Urinary bladder (tissue), 4 donors: ENCODE measurements around the gene EIPR1. TPM values are rescaled to one million over a fixed set of nuclear protein-coding genes. Genes with fewer than 3 reads are reported as not detected.
"Not testable (repeated sequence)": the region's sequence is repeated elsewhere in the genome, so short reads cannot be mapped to it uniquely, and the experiment has no call there.

Source experiments
- DNase-seq: peaks from one replicate; pipeline ENCODE4 v3.0.0-alpha.2; 2015; ENCODE audit errors: extremely low spot score
- H3K27ac ChIP-seq: one replicate; pipeline ENCODE4 v1.5.1; 2013; ENCODE audit warnings: low read depth, mild to moderate bottlenecking, moderate library complexity
- H3K36me3 ChIP-seq: one replicate; pipeline ENCODE4 v1.6.1; 2013; ENCODE audit warnings: mild to moderate bottlenecking, moderate library complexity; ENCODE audit not compliant: insufficient read depth
- H3K4me1 ChIP-seq: one replicate; pipeline ENCODE4 v1.6.1; 2013; ENCODE audit warnings: mild to moderate bottlenecking, moderate library complexity; ENCODE audit not compliant: insufficient read depth
- H3K4me3 ChIP-seq: one replicate; pipeline ENCODE4 v1.5.1; 2013; ENCODE audit warnings: low read depth, low read length
- WGBS: extraction: QIAGEN DNeasy Blood & Tissue Kit; methylation state at CpG from one replicate; pipeline ENCODE4 v1.1.7; 2013; 5-methylcytosine and 5-hydroxymethylcytosine counted together
- polyA plus RNA-seq: library from polyadenylated mRNA; stranded (reverse); fragments of 200-250 nt; gene quantifications from one replicate; pipeline ENCODE4 v1.2.3, GENCODE V29; 2013
- total RNA-seq: library from RNA; depleted of rRNA; stranded (reverse); fragments of >200 nt; gene quantifications from one replicate; pipeline ENCODE4 v1.2.3, GENCODE V29; 2014
- donor health status: healthy with polysubstance abuse.
- donor health status: healthy.

EIPR1 gene
- total and polyA plus RNA-seq, 2 donors, result 14.9 to 15.0 TPM

GRCh38 chr2:3389193-3389592 is 11.6 kb upstream of the EIPR1 start:
- 98% methylated on average over 29 of the region's 29 CpGs for WGBS
- H3K4me1 ChIP-seq, result no peaks in the 10 kb centered on the region
- no peak overlapping the region for H3K4me3 ChIP-seq
- peaks cover 12% of the 10 kb centered on the region for H3K36me3 ChIP-seq
- no peak for DNase-seq
- no peak overlapping the region for H3K27ac ChIP-seq

- H3K27ac ChIP-seq, result no peak overlapping the region
- 98% methylated on average over 31 of the region's 31 CpGs for WGBS
- no peaks in the 10 kb centered on the region for H3K4me1 ChIP-seq
- no peak for DNase-seq
- H3K36me3 ChIP-seq, result peaks cover 12% of the 10 kb centered on the region
- H3K4me3 ChIP-seq, result no peak overlapping the region
Observed at GRCh38 chr2:3388412-3388738, 10.8 kb upstream of the EIPR1 start.

GRCh38 chr2:3387644-3388411 is 10.2 kb upstream of the EIPR1 start:
- WGBS, result 93% methylated on average over 89 of the region's 89 CpGs
- H3K27ac ChIP-seq, result no peak overlapping the region
- peaks cover 12% of the 10 kb centered on the region for H3K36me3 ChIP-seq
- no peak for DNase-seq
- no peak overlapping the region for H3K4me3 ChIP-seq
- H3K4me1 ChIP-seq, result no peaks in the 10 kb centered on the region

GRCh38 chr2:3387011-3387410 is 9.4 kb upstream of the EIPR1 start:
- peaks cover 12% of the 10 kb centered on the region for H3K36me3 ChIP-seq

GRCh38 chr2:3386448-3386958 is 8.9 kb upstream of the EIPR1 start:
- Histone ChIP-seq H3K27ac (no peak overlapping the region), H3K4me3 (no peak overlapping the region), H3K36me3 (peaks cover 12% of the 10 kb centered on the region), H3K4me1 (no peaks in the 10 kb centered on the region)
- 67% methylated on average over 10 of the region's 10 CpGs for WGBS
- DNase-seq, result no peak

More at GRCh38 chr2:3387011-3387410, 9.4 kb upstream of the EIPR1 start:
- Histone ChIP-seq H3K4me3 (no peak overlapping the region), H3K27ac (no peak overlapping the region), H3K4me1 (no peaks in the 10 kb centered on the region)
- no peak for DNase-seq
- WGBS, result 66% methylated on average over 5 of the region's 5 CpGs

- no peaks in the 10 kb centered on the region for H3K36me3 ChIP-seq
- H3K4me1 ChIP-seq, result peaks cover 1% of the 10 kb centered on the region
- under 1% methylated on average over 61 of the region's 61 CpGs for WGBS
- H3K4me3 ChIP-seq, result peak within 1 kb of the TSS; percentile 83
- DNase-seq, result peak; percentile 74
- peak within 1 kb of the TSS; percentile 70 for H3K27ac ChIP-seq
Observed at GRCh38 chr2:3379647-3380534, 2.3 kb upstream of the EIPR1 start, which contains the start of gene TRAPPC12. TSS of gene TRAPPC12 (plus strand) at chr2:3379694. CDS start at chr2:3387624, 7,930 bp downstream.

GRCh38 chr2:3379339-3379646 is 1.7 kb upstream of the EIPR1 start:
- 8% methylated on average over 8 of the region's 8 CpGs for WGBS
- peak overlapping the region; percentile 70 for H3K27ac ChIP-seq
- no peak for DNase-seq
- H3K4me1 ChIP-seq, result peaks cover 1% of the 10 kb centered on the region
- no peaks in the 10 kb centered on the region for H3K36me3 ChIP-seq
- peak overlapping the region; percentile 83 for H3K4me3 ChIP-seq

- under 1% methylated on average over 8 of the region's 8 CpGs for whole genome bisulfite sequencing
- DNase-seq, result no peak
Observed at GRCh38 chr2:3377279-3377611, 373 bp downstream of the EIPR1 start.

GRCh38 chr2:3376821-3377220 is 797 bp downstream of the EIPR1 start:
- DNase-seq, result no peak
- no peaks in the 10 kb centered on the region for H3K36me3 ChIP-seq
- H3K4me3 ChIP-seq, result no peak overlapping the region
- peaks cover 1% of the 10 kb centered on the region for H3K4me1 ChIP-seq
- 66% methylated on average over 6 of the region's 6 CpGs for WGBS
- no peak overlapping the region for H3K27ac ChIP-seq

More at GRCh38 chr2:3377279-3377611, 373 bp downstream of the EIPR1 start:
- Histone ChIP-seq H3K36me3 (no peaks in the 10 kb centered on the region), H3K4me3 (peak overlapping the region; percentile 61), H3K27ac (no peak overlapping the region), H3K4me1 (peaks cover 1% of the 10 kb centered on the region)

- WGBS, result 92% methylated on average over 33 of the region's 34 CpGs
- DNase-seq, H3K27ac ChIP-seq, H3K36me3 ChIP-seq, H3K4me1 ChIP-seq, H3K4me3 ChIP-seq: not testable (repeated sequence)
Observed at GRCh38 chr2:3369340-3370181, 8.1 kb downstream of the EIPR1 start.

- no peak overlapping the region for H3K27ac ChIP-seq
- no peak for DNase-seq
- 94% methylated on average over 4 of the region's 4 CpGs for WGBS
- no peak overlapping the region for H3K4me3 ChIP-seq
- H3K4me1 ChIP-seq, result no peaks in the 10 kb centered on the region
- H3K36me3 ChIP-seq, result no peaks in the 10 kb centered on the region
Observed at GRCh38 chr2:3368261-3368722, 9.3 kb downstream of the EIPR1 start.

- Histone ChIP-seq H3K36me3 (no peaks in the 10 kb centered on the region), H3K27ac (no peak overlapping the region), H3K4me1 (no peaks in the 10 kb centered on the region), H3K4me3 (no peak overlapping the region)
- DNase-seq, result no peak
- WGBS, result 87% methylated on average over 5 of the region's 5 CpGs
Observed at GRCh38 chr2:3365219-3365618, 12.4 kb downstream of the EIPR1 start.
